Activated effector memory CD4-positive, alpha-beta T cell treated with anti-CD3 and anti-CD28 coated beads, Interleukin-2, amount 50 U/mL, for 16 hours (primary cell): ENCODE data around the gene ATP1A4.

Experiments
- DNase-seq: peaks from one replicate; pipeline ENCODE4 v3.0.0-alpha.2; 2020

The ATP1A4 gene

GRCh38 chr1:160207771-160208556 lies 56.6 kb downstream of the ATP1A4 start:
- DNase-seq: no peak

DNA sequence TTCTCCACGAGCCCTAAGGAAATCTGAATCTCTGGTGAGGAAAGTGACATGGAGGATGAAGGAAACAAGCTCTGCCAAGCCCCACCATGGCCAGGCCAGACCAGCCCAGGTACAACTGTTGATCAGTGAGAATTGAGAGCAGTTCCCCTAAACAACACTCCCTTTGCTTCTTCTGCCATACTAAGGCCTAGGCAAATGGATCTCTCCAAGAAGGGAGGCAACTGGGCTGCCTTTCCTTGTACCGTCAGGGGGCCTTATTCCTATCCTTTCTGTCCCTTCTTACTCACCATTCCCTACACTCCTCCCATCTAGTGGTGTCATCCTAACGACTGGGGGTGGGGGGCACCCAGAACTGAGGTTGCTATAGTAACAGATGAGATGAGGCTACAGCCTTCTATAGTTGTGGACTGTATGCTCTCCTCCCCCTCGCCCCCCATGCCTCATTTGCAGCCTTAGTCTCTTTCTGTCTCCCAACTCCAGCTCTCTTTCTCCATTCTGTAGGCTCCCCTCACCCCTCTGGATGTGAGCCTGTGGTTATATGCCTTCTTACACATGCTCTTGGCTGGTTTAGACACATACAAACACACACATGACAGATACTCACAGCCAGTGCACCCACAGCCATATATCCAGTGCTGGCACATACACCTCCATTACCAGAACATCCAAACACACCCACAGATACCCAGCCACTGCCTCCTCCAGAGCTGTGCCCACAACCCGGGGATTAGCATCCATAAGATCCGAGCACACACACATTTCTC lies 57.3 kb downstream of the ATP1A4 start:
- DNase-seq: no peak

DNA sequence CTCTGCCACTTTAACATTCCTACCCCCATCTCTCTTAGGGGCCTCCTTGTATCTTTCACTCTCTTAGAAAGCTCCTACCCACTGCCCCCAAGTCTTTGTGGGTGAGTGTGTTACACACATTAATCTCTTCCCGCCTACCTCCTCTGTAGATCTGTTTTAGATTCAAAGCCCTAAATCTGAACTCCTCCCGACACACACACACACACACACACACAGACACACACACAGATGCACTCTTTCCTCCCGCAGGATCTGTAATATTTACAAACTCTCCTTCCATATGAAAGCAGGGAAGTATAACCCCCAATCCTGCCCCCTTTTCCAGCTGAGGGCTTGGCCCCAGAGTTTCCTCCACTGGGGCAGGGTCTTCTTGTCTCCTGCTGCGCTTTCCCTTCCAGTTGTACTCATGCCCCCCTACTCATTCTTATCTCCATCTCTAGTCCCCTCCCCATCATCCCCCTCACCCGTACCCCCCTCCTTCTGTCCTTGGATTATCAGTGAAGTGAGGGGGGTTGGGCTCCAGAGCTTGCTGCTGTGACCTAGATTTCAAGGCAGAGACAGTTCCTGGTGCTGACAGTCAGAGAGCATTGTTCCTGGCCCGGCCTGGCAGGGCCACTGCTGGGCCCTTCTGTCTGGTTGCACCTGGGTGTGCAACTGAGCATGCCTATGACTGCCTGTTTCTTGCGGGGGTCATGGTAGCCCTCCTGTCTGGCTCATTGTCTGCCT lies 58.1 kb downstream of the ATP1A4 start:
- no peak for DNase-seq

GRCh38 chr1:160210561-160210960 lies 59.2 kb downstream of the ATP1A4 start:
- no peak for DNase-seq

- no peak for DNase-seq
Measured at GRCh38 chr1:160211046-160211790, 59.8 kb downstream of the ATP1A4 start.

GRCh38 chr1:160214481-160215140 lies 63.2 kb downstream of the ATP1A4 start:
- DNase-seq: no peak

- DNase-seq: no peak
Measured at GRCh38 chr1:160216301-160216700, 64.9 kb downstream of the ATP1A4 start.

GRCh38 chr1:160217481-160218051 lies 66.2 kb downstream of the ATP1A4 start:
- no peak for DNase-seq

- DNase-seq: no peak
Measured at GRCh38 chr1:160219062-160219929, 67.9 kb downstream of the ATP1A4 start.

GRCh38 chr1:160220301-160220700 lies 68.9 kb downstream of the ATP1A4 start:
- DNase-seq: no peak

DNA sequence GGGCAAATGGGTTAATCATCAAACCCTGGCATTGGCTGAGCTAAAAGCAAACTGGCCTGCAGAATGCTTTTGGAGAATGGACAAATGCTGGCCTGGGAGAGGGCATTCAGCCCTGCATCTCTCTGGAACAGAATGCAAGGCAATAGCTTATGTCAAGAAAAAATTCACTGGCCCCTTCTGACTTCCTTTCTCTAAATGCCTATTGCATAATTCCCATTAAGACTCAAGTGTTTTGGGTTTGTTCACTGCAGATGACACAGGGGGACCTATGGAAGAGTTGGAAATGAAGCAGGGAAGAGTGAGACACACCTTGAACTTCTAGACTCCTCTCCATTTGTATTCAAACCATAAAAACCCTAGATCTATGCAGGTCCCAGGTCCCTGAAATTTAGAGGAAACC lies 69.7 kb downstream of the ATP1A4 start:
- no peak for DNase-seq

DNA sequence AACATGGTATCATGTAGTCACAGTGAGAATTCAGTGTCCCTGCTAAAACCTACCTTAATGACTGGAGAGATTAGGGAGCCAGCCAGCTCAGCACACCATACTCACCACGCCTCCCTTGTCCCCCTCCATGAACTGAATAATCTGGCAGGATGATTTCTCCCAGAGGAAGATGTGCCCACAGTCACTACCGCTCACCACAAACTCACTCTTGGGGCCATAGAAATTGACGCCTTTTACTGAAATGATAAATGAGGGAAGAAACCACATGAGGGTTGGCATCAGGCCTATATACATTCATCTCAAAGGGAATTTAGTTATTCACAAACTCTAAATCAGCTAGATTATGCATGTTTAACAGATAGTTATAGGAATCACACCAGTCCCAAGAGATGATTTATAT lies 71.1 kb downstream of the ATP1A4 start:
- no peak for DNase-seq

DNA sequence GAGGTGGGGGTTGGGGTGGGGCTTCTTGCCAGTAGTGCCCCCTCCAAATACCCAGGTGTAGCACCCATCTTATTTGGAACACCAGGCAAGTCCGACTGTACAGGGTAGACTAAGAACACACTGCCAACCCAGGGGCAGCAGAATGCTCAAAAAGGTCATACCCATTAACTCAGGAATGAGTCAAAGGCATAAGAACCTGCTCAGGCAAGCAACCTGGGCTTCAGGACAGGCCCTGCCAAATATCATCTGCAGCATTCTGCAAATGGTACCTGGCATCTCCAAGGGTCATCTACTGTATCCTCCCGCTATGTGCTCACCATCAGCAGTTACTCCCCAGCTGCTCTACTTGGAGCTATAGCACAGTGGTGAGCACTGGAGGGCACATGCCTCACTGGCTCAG lies 73.2 kb downstream of the ATP1A4 start:
- no peak for DNase-seq

DNA sequence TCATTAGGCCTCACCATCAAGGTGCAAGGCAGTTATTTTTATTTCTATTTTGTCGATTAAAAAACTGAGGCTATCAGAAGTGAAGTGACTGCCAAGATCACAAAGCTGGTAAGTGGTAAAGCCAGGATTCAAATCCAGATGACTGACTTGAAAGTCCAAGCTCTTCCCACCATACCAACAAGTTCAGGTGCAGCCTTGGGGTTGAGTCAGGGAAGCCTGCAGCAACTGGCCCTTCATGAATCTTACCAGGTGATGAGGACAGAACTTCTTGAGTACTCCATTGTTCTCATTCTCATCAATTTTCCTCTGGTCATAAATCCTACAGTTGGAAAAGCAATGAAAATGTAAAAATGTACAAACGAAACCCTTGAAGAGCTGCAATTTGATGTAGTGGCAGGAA lies 73.9 kb downstream of the ATP1A4 start:
- DNase-seq: no peak

- DNase-seq: no peak
Measured at GRCh38 chr1:160226623-160227022, 75.2 kb downstream of the ATP1A4 start.

GRCh38 chr1:160227034-160227433 lies 75.6 kb downstream of the ATP1A4 start:
- no peak for DNase-seq

DNA sequence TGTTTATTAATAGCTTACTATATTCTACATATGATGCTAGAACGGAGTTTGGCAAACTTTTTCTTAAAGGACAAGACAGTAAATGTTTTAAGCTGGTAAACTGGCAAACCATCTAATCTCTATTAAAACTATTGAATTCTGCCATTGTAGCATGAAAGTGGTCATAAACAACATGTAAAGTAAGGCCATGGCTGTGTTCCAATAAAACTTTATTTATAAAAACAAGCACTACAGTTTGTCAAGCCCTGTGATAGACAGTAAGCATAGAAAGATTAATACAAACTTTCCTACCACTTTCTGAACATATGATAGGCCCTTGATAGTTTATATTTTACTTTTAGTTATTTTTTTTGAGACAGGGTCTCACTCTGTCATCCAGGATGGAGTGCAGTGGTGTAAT lies 76.2 kb downstream of the ATP1A4 start:
- DNase-seq: no peak

DNA sequence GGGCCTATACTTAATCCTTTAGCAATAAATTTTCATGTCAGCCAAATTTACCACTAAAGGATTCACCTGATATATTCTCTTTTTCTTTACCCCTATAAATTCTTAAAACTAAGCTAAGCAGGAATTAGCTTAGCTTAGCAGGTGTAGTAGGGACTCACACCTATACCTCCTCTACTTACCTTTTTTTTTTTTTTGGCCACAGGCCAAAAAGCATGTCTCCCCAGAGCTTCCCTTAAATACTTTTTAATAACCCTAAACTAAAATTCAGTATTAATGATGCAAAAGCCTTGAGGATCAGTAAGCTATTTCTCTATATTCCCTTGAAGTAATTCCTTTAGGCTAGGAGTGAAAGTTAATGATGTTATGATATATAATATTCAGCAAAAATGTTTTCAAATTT lies 77.0 kb downstream of the ATP1A4 start:
- DNase-seq: no peak

DNA sequence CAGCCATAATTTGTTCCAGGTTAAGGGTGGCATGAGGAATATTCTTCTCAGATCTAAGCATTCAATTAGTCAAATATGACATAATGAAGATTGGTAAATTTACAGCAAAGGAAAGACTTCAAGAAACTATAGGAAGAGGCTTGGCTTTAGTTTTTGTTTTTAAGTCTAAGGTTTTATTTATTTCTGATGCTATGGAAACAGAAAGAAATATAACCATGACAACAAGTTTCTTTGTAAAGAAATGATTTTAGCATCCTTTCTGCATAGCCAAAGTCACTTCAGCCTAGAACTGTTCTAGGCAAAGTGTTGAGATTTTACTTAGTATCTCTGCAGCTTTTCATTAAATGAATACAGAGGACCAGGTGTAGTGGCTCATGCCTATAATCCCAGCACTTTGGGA lies 81.5 kb downstream of the ATP1A4 start:
- no peak for DNase-seq
